PC-3 (cell line): ENCODE results near the gene MIA.

Source experiments
- CTCF ChIP-seq: fragments of 300-600 bp; sonication (generic); conservative IDR thresholded peaks from 2 replicates; pipeline ENCODE4 v1.5.1; 2017; ENCODE audit warnings: antibody characterized with exemption, low read depth, mild to moderate bottlenecking, low read length
- EZH2phosphoT487 ChIP-seq: fragments of 300-600 bp; sonication (generic); IDR thresholded peaks from 2 replicates; pipeline ENCODE4 v1.6.1; 2018; ENCODE audit warnings: mild to moderate bottlenecking, antibody characterized with exemption, low read length, borderline replicate concordance

GRCh38 chr19:40742886-40743285, 32.4 kb upstream of the MIA start:
- TF ChIP-seq CTCF (no peak), EZH2phosphoT487 (no peak)
